HuH-7 (cell line): ENCODE data around the gene STARD10.
"Not testable (repeated sequence)": the region's sequence is repeated elsewhere in the genome, so short reads cannot be mapped to it uniquely, and the experiment has no call there.

Experiments used
- DNase-seq: peaks from one replicate; pipeline ENCODE4 v3.0.0; 2011; ENCODE audit warnings: low spot score

STARD10 gene

DNA sequence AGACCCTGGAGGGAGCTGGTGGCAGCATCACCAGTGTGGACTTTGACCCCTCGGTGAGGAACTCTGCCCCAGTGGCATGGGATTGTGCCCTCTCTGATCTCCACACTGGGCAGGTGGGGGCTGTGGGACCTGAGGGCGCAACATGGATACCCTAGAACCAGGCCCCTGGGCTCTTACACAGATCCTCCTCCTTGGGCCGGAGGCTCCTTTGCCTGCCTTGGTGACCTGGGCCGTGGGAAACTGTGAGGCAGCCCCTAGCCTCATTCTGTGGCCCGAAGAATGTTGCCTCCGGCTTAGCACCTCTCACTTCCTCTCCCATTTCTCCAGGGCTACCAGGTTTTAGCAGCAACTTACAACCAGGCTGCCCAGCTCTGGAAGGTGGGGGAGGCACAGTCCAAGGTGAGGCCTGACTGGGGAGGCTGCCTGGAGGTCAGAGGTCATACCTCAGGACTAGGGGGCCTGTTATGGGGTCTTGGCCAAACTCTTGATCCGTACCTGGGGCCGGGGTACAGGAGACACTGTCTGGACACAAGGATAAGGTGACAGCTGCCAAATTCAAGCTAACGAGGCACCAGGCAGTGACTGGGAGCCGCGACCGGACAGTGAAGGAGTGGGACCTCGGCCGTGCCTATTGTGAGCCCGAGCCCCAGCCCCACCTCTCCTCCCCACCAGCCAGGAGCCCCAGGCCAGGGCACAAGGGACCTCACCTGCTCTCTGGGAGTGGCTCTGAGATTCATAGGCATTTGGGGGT, 32.5 kb upstream of the STARD10 start:
- DNase-seq = no peak

DNA sequence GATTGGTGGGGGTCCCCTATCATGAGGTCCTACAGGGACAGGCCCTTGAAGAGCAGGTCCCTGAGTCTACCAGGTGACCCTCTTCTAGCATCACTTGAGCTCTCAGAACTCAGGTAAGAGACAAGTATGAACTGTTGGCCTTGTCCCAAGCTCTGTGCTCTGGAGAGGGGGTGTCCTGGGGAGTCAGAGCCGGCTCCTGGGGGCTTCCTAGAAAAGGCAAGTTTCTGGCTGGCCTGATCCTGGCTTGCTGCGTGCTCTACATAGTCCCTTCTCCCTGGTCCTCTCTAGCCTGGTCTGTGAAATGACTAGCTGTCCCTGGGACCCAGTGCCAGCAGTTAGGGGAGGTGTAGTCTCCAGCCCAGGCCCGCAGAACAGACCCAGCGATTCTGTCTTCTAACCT, 31.8 kb upstream of the STARD10 start:
- no peak for DNase-seq

DNA sequence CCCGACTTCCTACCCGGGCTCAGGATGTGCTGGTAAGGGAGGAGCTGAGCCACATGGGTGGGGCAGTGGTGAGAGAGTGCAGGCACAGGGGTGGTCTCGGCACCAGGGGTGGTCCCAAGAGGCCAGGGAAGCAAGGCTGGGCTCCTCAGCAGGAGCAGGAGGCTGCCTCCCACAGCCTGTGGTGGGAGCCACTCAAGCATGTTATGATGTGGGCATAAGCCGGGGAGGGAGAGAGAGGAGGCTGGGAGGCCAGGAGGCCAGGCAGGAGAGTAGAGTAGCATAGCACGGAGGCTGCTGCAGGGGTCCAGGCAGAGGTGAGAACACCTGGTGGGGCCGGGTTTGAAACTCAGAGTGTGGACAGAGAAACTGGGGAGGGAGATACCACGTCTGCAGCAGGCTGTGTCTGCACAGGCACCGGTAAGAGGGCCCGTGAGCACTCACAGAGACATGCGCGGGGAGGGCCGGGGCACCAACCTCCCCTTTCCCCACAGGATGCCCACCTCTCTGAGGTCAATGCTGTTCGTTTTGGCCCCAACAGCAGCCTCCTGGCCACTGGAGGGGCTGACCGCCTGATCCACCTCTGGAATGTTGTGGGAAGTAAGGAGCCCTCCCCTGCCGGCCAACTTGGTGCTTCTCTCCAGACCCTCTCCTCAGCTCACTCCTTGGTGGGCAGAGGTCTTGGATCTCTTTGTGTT, 31.1 kb upstream of the STARD10 start:
- no peak for DNase-seq

DNA sequence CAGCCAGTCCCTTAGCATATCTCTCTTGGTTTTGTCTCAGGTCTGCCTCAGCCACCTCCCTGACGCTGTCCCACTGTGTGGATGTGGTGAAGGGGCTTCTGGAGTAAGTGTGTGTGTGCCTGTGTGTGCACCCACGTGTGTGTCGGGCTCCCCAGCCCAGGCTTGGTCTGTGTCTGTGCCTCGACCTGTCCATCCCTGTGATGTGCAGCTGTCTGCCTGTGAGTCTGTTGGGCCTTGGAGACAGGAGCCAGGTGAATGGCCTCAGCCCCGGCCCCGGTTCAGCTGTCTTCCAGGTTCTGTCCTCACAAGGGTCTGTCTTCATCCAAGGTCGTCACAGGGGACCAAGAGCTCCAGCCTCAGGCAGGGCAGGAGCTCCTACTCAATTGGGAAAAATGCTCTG, 30.2 kb upstream of the STARD10 start:
- no peak for DNase-seq

DNA sequence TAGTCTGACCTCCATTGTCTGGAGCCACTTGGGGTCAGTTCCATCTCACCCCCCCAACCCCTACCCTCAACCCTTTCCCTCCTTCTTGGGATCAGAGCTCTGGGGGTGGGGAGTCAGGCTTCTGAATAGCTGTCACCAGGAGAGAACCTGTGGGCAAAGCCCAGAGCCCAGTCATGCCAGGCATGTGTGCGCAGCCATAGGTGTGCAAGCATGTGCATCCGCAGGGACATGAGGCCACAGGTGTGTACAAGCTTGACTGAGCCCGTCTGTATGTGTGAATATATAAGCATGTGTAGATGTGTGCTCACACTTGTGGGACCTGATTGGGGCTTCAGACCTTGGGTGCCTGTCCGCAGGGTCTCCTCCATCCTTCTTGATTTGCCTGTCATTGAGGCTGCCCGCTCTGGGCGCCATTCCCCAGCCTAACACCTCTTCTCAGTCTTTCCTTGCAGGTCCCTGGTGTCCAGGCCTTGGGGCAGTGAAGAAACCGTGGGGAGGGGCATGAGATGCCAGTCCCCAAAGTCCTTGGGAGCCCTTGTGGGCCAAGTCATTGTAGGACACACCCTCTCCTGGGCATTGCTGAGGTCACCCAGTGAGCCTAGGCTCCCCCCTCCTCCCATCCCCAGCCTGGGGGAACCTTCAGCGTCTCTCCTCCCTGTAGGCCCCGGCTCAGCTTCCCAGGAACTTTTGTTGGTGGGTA, 29.4 kb upstream of the STARD10 start:
- no peak for DNase-seq

DNA sequence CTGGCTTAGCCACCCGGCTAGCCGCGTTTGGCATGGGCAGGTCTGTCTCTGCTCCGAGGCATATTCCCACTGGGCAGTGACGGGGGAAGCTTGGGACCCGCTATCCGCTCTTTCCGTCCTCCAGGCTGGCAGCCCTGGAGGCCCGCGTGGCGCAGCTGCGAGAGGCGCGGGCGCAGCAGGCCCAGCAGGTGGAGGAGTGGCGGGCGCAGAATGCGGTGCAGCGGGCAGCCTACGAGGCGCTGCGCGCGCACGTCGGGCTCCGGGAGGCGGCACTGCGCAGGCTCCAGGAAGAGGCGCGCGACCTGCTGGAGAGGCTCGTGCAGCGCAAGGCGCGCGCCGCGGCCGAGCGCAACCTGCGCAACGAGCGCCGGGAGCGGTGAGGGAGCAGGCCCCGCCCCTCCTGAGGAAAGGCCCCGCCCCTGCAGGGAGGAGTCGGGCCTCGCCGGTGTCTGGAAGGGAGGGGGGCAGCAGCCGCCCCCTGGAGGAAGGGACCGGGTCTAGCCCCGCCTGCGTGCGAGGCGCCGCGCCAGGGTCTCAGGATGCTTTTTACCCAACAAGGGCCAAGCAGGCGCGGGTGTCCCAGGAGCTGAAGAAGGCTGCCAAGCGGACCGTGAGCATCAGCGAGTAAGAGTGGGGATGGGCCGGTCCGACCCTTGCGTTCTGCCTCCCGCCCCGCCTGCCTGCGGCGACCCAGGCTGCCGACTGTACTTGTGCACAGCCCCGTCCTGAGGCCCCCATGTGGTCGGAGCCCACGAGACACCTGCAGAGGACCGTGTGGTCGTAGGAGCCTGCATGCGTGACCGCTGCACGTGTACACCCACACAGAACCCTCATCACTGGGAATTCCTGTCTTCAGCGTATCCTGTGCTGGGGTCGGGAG, 28.3 kb upstream of the STARD10 start:
- DNase-seq = no peak

DNA sequence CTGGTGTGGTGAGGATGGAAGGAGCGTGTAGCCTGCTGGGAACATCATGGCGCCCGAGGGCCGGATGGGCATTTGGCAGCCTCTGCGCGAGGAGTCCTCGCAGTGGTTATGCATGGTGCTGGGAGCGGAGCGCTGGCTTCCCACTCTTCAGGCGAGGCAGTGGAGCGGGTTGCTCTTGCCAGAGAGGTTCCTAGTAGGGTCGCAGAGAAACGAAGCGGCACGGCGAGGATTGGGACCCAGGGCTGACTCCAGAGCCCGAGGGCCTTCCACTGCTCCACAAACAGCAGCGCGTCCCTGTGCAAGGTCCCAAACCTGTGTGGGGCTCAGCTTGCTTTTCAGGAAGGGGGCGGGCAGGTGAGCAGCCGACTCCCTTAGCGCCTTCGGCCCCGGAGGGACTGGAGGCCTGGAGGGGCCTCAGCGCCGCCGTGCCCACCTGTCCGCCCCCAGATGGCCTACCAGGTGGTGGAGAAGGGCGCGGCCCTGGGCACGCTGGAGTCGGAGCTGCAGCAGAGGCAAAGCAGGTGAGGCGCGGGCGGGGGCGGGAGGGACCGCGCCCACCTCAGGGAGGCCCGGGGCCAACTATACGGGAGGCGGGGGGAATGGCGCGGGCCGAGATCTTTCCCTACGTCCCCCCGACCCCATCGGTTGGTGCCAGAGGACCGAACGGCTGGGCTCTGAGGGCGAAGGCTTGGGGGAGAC, 27.5 kb upstream of the STARD10 start:
- no peak for DNase-seq

DNA sequence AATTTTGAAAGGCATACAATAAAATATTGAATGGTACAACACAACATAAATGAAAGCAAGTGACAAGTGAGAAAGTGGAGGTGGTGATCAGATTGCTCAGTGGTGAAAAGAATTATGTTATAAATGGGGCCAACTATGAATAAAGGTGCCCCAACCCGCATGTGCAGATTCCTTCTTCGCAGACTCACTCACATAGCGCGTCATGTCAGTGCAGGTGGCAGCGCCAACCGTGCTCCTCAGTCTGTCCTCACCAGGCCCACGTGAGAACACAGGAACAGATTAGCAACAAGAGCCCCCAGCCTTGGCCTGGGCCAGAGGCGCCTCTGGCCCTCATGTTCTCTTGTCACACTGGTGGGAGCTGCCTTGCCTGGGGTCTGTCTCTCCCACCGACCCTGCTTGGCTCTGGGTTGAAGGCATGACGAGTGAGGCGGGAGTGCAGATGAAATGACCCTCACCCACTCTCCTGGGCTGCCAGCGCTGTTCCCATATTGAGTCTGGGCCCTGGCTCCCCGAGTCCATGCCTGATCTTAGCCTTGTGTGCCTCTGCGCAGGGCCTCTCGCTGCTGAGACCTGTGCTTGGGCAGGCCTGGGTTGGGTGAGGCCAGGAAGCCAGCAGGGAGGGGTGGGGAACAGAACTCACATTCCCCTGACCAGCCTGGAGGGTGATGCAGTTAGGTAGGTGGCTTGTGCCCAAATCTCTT, 26.7 kb upstream of the STARD10 start:
- no peak for DNase-seq

DNA sequence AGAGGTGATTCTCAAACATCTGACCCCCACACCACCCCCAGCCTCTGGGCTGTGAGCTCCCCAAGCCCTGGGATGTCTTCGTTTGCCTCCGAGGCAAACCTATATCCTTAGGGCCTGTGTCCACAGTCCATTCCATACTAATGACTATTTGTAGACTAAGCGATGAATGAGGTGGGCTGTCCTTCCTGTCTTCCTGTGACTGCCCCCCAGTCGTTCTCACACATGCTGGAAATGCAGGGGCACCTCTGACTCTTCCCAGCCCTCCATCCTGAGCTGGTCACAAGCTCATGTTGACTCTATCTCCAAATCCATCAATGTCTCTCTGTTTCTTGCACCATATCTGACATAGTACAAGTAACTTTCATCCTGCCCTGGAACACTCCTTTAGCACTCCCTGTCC, 25.1 kb upstream of the STARD10 start:
- no peak for DNase-seq

DNA sequence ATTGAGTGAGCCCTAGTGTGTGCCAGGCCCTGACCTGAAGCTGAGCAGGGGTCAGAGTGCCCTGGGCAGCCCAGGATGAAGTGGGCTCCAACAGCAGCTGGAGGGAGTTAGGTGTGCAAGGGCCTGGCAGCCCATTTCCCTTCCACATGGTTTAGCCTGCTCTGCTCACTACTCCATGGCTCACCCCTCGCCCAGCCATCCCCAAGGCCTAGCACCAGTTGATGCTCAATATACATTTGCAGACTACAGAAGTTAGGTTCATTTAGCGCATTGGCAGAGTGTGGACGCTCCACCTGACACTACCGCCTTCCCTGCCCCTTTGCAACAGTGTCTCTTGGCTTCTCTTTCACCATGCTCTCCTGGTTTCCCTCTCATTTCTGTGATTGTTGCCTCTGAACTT, 24.1 kb upstream of the STARD10 start:
- no peak for DNase-seq

DNA sequence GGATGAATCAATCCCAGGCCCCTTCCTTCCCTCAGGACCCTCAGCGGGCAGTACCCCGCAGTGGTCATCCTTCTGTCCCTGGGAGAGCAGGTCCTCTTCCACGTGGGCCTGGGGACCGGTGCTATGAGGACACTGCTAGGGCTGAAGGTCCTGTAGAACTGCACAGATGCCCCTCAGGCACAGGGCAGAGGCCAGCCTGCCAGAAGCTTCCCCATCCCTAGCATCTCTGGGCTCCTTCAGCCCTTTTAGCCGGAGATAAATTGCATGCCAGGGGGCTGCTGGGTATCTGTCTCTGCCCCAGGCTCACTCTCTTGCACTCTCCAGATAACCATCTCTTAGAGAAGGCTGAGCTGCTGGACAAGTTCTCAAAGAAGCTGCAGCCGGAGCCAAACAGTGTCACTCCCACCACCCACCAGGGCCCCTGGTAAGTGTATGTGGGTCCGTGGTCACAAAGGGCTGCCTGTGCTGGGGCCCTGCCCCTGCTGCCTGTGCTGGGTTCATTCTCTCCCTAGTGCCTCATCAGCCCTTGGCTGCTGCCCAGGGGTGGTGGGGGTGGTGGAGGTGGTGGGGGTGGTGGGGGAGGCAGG, 22.6 kb upstream of the STARD10 start:
- no peak for DNase-seq

DNA sequence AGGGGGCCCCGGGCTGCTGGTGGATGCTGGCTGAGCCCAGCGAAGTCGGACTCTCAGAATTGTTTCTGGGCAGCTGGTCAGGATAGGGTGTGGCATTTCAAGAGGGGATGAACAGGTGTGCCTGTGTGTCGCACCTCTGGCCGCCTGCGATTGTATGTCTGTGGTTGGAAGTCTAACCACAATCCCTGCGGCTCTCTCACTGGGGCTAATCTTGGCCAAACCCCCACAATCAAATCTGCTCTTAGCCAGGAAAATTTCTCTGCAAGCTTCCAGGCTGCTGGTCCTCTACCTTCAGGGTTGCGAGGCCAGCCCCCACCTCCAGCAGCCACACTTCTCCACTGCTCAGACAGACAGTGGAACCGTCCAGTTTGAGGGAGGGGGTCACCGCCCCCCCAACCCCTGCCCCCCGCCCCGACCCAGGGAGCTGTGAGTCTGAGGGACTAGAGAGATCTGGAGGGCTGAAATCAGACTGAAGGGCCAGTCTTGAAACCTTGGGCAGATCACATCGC, 21.3 kb upstream of the STARD10 start:
- DNase-seq = no peak

DNA sequence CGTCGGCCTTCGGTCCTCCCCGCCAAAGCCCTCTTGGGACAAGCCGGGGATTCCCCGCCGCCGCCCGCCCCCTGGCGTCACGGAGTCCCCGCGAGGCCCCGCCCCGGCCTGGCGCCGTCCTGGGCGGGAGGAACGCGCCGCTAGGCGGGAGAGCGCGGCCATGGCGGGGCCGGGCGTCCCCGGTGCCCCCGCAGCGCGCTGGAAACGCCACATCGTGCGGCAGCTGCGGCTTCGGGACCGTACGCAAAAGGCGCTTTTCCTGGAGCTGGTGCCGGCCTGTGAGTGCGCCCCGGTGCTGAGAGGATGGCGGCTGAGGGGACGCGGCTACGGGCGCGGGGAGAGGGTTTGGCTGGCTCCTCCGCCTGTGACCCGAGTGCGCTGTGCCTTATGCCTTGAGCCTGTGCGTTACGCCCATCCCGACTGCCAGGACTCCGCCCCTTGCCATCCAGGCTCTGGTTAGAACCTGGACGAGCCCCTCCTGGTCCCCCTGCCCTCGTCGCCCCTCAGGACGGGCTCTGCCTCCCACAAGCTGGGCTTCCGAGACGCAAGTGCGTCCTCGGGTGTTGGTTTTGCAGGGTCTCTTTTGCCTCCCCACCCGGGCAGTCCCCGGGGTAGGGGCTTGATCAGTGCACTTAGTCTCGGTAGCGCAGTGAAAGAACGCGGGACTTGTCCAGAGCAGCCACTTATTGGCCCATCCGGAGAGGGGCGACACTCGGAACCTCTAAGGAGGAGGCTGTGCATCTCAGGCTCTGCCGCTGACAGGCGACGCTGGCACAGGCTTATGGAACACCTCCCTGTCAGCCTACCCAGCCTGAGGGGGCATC, 20.7 kb upstream of the STARD10 start, which contains the start of gene ATG16L2:
Gene ATG16L2, plus strand, starts transcription at position 126 of the 824 bp plus-strand sequence. Its CDS starts 35 bp downstream, at position 161.
- peak; percentile 90 for DNase-seq

DNA sequence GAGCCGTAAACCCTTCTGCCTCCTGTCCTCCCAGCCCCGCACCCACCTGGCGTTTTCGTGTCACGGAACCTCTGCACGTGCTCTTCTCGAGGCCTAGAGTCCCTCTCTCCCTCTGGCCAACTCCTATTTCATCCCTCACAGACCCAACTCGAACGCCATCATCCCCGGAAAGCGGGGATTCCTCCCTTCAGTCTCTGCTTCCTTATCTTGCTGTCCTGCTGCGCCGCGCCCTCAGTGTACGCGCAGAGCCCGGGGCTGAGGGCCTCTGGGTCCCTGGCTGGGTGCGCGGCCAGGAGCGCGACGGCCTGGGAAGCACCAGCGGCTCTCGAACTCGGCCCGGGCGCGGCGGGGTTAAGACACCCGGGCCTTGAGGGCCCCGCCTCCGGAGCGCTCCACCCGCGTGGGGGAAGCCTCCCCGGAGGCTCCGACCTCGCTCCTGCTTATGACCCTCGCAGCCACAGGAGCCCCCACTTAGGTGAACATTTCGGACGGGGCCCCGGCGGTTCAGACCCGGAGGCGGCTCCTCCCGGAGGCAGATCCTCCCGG, 20.0 kb upstream of the STARD10 start:
- DNase-seq = peak; percentile 82

DNA sequence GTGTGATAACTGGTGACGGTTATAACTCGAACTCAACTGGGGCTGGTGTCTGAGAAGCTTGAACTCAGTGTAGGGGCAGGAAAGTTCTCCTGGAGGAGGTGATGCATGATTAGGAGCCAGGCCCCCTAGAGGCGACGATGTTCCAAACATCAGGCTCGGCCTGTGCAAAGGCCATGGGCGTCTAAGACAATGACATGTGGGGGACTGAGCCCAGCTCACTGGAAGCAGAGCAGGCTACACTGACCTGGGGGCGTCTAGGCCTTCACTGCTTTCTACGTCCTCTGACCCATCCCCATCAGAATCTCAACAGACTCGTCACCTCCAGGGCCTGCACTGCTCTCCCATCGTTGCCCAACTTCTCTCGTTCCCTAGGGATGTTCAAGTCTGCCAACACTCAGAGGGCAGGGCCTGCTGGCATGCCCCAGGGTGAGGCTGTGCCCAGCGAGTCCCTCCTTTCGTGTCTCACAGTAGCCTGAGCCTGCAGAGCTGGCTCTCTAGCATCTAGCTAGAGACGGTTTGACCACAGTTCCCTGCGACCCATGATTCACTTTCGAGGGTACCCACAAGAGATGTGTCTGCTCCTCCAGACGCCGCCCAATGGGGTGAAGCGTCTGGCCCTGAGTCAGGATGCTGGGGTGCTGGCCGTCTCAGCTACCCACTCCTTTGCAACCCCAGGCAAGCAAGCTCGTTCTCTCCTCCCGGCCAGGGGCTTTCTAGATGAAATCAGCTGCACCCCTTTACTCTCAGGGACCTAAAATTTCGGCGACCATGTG, 19.3 kb upstream of the STARD10 start:
- peak; percentile 82 for DNase-seq

DNA sequence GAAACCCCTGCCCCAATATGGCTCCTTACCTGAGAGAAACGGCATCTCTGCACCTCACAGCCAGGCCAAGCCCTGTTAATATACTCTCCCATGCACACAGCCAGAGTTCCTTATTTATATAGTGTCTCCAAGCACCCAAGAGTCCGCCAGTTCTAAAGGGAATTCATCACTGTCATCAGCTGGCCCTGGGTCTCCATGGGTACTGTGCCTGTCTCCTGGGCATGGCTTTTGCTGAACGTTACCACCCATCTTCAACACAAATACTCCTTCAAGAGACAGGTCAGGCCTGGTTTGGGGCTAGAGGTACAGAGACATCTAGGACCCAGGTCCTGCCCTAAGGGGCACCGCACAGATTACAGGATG, 18.7 kb upstream of the STARD10 start:
- DNase-seq = no peak

DNA sequence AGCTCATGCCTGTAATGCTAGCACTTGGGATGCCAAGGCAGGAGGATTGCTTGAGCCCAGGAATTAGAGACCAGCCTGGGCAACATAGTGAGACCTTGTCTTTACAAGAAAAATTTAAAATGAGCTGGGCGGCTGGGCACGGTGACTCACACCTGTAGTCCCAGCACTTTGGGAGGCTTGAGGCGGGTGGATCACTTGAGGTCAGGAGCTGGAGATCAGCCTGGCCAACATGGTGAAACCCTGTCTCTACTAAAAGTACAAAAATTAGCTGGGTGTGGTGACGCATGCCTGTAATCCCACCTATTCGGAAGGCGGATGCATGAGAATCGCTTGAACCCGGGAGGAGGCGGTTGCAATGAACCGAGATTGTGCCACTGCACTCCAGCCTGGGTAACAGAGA, 17.8 kb upstream of the STARD10 start:
- not testable (repeated sequence) for DNase-seq

DNA sequence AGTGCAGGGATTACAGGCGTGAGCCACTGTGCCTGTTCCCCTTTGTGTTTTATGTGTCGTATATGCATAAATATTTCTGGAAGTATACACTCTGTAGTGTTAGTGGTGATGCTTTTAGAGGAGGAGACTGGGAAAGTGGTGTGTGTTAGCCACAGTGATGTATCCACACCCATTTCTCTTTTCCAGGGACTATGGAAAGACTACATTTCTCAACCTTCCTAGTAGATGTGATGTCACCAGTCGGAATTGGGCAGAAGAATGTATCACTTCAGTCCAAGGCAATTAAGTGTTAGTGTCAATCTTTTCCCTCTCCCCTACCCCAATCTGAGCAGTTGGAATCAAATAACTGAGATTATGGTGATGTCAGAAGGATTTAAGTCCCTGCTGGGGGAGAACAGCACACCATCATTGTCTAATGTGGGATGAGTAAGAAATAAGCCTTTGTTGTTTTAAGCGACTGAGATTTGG, 14.5 kb upstream of the STARD10 start:
- DNase-seq = no peak
